GM12874 (cell line): ENCODE data around the gene CALN1.

Experiments used
- TF ChIP-seq, protein P1 (sequence below): IDR thresholded peaks from 2 replicates; pipeline ENCODE4 v1.5.1; 2011; ENCODE audit warnings: low read depth, mild to moderate bottlenecking, control low read depth, low read length, moderate library complexity; ENCODE audit not compliant: insufficient read depth

CALN1 gene

GRCh38 chr7:72243329-72243728 lies 168.8 kb downstream of the CALN1 start:
- TF ChIP-seq, protein P1, sequence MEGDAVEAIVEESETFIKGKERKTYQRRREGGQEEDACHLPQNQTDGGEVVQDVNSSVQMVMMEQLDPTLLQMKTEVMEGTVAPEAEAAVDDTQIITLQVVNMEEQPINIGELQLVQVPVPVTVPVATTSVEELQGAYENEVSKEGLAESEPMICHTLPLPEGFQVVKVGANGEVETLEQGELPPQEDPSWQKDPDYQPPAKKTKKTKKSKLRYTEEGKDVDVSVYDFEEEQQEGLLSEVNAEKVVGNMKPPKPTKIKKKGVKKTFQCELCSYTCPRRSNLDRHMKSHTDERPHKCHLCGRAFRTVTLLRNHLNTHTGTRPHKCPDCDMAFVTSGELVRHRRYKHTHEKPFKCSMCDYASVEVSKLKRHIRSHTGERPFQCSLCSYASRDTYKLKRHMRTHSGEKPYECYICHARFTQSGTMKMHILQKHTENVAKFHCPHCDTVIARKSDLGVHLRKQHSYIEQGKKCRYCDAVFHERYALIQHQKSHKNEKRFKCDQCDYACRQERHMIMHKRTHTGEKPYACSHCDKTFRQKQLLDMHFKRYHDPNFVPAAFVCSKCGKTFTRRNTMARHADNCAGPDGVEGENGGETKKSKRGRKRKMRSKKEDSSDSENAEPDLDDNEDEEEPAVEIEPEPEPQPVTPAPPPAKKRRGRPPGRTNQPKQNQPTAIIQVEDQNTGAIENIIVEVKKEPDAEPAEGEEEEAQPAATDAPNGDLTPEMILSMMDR: no peak

- TF ChIP-seq, protein P1: no peak
Observed at GRCh38 chr7:72235351-72235750, 176.8 kb downstream of the CALN1 start.

GRCh38 chr7:72234086-72234485 lies 178.1 kb downstream of the CALN1 start:
- TF ChIP-seq, protein P1: no peak

GRCh38 chr7:72230281-72230680 lies 181.9 kb downstream of the CALN1 start:
- TF ChIP-seq, protein P1: no peak

GRCh38 chr7:72223351-72223750 lies 188.8 kb downstream of the CALN1 start:
- TF ChIP-seq, protein P1: no peak

DNA sequence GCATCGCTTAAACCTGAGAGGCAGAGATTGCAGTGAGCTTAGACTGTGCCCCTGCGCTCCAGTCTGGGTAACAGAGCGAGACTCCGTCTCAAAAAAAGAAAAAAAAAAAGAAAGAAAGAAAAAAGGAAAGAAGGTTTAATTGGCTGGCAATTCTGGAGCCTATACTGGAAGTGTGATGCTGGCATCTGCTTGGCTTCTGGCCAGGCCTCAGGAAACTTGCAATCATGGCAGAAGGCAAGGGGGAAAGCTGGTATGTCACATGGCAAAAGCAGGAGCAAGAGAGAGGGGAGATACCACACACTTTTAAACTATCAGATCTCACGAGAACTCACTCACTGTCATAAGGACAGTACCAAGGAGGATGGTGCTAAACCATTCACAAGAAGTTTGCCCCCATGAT lies 190.0 kb downstream of the CALN1 start:
- TF ChIP-seq, protein P1: no peak

DNA sequence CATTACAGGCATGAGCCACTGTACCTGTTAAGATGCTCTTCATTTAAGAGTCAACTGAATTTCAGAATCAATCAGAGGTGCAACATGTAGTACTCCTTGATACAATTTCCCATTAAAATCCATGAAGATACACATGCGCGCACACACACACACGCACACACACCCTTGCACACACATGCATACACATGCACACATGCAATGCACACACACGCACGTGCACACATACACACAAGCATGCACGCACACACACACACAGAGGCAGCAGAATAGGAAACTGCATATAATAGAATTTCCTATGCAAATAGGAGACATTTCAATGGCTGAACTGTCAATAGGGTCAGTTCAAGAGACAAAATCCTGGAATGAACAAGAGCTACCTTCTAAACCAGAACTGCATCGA lies 192.6 kb downstream of the CALN1 start:
- TF ChIP-seq, protein P1: no peak

- TF ChIP-seq, protein P1: no peak
Observed at GRCh38 chr7:72217151-72217550, 195.0 kb downstream of the CALN1 start.
